ENCODE measurements around the gene CKAP2L.

The CKAP2L gene

DNA sequence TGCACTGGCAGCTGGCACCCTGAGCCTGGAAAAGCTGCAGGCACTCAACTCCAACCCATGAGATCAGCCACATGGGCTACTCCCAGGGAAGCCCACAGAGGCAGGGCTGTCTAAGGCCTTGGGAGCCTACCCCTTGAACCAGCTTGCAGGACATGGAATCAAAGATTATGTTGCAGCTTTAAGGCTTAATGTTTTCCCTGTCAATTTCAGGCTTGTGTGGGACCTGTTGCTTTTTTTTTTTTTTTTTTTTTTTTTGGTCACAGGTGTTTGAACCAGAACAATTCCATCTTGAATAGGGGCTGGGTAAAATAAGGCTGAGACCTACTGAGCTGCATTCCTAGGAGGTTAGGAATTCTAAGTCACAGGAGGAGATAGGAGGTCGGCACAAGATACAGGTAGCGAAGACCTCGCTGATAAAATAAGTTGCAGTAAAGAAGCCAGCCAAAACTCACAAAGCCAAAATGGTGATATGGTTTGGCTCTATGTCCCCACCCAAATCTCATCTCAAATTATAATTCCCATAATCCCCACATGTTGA is 27.4 kb upstream of the CKAP2L start:
- in situ Hi-C loops (cut with MboI; ENCODE audit: low sequenced_read_pairs): no loop called here

GRCh38 chr2:112791019-112791418 is 26.6 kb upstream of the CKAP2L start:
- in situ Hi-C loops (cut with MboI; ENCODE audit: low sequenced_read_pairs): no loop called here

- in situ Hi-C loops (cut with MboI; ENCODE audit: low sequenced_read_pairs): no loop called here
Observed at GRCh38 chr2:112790305-112790704, 25.9 kb upstream of the CKAP2L start.

DNA sequence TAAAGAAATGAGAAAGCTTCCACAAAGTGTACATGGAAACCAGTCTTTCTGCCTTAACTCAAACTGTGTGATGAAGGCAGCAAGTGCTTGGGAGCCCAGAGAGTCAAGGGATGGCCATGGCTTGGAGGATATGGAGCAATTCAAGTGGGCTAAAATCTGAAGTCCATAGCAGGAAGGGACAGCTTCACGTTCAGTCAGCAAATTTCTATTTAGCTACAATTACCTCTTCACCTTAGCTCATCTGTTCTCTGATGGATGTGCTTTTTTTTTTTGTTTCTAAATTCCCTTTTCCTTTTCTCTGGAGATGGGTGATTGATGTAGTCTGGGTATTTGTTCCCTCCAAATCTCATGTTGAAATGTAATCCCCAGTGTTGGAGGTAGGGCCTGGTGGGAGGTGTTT is 24.8 kb upstream of the CKAP2L start:
- in situ Hi-C loops (cut with MboI; ENCODE audit: low sequenced_read_pairs): no loop called here

- in situ Hi-C loops (cut with MboI; ENCODE audit: low sequenced_read_pairs): no loop called here
Observed at GRCh38 chr2:112788653-112789052, 24.2 kb upstream of the CKAP2L start.

DNA sequence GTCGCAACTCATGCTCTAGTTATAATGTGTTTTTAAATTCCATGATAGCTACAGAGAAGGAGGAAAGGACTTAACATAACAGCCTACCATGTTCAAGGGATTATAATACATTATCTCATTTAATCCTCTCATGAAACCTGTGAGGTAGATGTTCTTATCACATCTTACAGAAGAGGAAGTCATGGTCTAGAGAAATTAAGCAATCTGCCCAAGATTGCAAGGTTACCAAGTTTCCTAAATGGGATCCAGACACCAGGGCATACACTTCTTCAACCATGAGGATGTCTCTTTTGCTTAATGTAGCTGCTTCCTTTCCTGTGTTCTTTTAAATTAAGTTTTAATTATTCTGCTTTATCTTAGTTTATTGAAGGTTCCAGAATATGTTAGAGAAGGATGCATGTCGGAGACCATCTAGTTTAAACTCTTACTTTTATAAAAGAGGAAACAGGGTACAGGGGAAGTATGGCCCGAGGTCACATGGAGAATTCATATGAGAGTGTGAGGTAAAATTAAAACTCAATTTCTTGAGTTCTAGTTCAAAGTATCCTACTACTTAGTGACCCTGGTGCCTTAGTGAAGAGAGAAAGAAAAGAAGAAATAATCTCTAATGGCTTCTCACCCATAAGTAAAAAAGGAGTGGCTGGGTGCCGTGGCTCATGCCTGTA is 23.5 kb upstream of the CKAP2L start:
- in situ Hi-C loops (cut with MboI; ENCODE audit: low sequenced_read_pairs): no loop called here

DNA sequence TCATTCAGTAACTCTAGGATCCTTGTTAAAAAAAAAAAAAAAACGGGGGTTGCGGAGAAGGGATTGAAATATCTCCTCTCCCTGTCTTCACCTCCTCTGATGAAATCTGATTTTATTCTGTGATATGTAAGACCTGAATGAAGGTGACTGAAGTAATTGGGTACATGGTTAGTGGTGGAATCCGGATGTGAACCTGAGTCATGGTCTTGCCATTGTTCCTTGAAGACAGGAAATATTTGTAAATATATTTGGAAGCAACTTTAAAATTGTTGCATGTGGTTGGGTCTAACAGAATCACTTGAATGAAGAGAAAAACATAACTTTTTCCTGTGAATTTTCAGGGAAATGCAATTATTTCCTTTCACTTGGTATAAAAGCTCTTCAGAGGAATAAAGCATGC is 22.9 kb upstream of the CKAP2L start:
- in situ Hi-C loops (cut with MboI; ENCODE audit: low sequenced_read_pairs): no loop called here

DNA sequence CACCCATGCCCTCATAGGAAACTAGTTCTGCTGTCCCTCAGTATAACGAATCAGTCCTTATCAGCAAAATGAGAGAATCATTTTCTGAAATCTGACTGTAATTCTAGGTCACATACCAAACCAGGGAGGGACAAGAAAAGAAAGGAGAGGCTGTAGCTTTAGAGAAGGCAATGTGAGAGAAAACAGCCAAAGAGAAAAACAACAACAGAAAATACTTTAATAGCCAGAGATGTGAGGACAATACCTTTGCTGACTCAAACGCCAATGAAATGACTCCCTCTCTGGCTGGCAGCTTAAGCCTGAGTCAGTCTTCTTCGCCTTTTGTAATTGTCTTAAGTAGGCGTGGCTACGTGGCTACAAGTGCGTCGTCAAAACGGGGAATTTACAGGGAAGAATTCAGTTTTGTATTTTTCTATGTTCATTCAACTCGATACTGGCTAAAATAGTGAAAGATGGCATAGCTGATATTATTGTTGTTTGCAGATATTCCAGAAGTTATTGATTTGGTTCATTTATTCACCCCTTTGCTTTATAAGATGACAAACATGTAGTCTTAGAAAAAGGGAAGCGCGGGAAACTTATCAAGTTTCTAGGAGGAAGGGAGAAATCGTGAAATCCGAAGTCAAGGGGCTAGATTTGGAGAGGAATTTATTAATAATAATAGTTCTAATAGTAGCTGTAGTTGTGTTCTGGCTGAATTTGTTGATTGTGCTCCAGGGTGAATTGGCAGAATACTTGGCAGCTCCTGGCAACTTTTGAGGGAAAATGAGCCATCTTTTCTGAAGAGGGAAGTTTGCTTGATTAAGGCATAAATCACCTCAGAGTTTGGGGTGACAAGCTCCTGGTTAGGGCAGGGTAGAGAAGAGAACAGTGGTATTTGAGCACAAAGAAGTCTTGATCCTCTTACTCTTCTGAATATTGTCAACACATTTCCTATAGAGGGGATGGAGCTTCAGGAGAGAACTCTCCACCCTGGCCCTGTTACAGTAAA is 20.1 kb upstream of the CKAP2L start, which contains the start of gene IL1A:
Gene IL1A (minus strand): TSS at position 295 of the 991 bp plus-strand sequence. CDS start 723 bp downstream, outside the sequence.
- in situ Hi-C loops (cut with MboI; ENCODE audit: low sequenced_read_pairs): no loop called here

DNA sequence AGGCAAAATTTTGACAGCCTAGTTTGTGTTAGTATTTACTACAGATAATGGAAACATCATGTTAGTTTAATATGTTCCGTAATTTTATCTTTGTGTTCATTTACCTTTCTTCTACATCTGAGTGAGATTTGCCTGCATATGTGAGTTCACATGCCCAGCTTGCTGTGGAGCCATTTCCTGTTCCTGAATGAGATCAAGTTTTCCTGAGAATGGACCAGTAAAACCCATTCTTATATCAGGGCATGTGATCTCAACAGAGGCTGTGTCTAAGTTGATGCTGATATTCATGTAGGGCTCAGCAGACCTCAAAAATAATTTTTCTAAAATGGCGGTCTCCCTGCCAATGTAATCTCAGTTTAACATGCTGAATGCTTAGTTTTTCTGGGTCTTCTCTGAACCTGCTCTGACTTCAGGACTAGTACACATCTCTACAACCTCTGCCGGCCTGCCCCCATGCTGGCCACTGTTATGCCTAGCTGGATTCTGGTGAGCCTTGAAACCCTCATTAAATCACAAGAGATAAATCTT is 18.8 kb upstream of the CKAP2L start:
- in situ Hi-C loops (cut with MboI; ENCODE audit: low sequenced_read_pairs): no loop called here

GRCh38 chr2:112782234-112782799 is 17.9 kb upstream of the CKAP2L start:
- in situ Hi-C loops (cut with MboI; ENCODE audit: low sequenced_read_pairs): no loop called here

- in situ Hi-C loops (cut with MboI; ENCODE audit: low sequenced_read_pairs): no loop called here
Observed at GRCh38 chr2:112779598-112779997, 15.2 kb upstream of the CKAP2L start.

GRCh38 chr2:112777036-112777435 is 12.6 kb upstream of the CKAP2L start:
- in situ Hi-C loops (cut with MboI; ENCODE audit: low sequenced_read_pairs): no loop called here

DNA sequence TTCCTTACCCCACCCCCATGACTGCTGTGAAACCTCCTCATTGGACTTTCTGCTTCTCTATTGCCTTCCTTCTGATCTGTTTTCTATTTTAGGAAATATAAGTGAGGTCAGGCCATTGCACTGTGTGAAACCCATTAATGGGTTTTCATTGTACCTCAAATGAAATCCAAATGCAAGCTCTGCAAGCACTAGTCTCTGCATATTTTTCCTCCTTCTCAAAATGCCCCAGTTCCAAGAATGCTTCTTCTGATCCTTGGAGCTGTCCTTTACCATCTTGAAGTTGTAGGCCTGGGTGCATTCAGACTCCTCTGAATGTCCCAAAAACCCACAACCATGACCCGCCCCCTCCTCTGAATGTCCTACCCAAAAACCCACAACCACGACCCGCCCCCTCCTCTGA is 11.7 kb upstream of the CKAP2L start:
- in situ Hi-C loops (cut with MboI; ENCODE audit: low sequenced_read_pairs): no loop called here

- in situ Hi-C loops (cut with MboI; ENCODE audit: low sequenced_read_pairs): loop anchor here (25.0 kb wide), 1 partner anchor 113 kb away; no protein-coding TSS in a partner anchor
Observed at GRCh38 chr2:112774536-112775285, 10.3 kb upstream of the CKAP2L start.

DNA sequence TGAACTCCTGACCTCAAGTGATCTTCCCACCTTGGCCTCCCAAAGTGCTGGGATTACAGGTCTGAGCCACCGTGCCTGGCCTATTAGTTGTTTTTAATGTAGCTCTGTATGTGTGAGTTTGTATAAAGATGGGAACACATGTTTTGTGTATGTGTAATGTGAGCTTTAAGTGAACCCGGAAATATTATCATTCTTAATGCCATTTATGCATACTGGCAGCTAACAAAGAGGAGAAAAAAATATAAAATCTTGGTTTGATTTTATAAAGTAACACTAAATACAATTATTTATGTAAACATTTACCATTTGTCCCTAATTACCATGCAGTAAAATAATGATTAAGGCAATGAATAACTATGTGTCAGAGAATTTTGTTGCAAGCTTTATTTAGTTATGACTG is 9.1 kb upstream of the CKAP2L start:
- in situ Hi-C loops (cut with MboI; ENCODE audit: low sequenced_read_pairs): loop anchor here (25.0 kb wide), 1 partner anchor 114 kb away; no protein-coding TSS in a partner anchor

GRCh38 chr2:112772911-112773475 is 8.6 kb upstream of the CKAP2L start:
- in situ Hi-C loops (cut with MboI; ENCODE audit: low sequenced_read_pairs): loop anchor here (25.0 kb wide), 1 partner anchor 114 kb away; no protein-coding TSS in a partner anchor

- in situ Hi-C loops (cut with MboI; ENCODE audit: low sequenced_read_pairs): loop anchor here (25.0 kb wide), 1 partner anchor 115 kb away; no protein-coding TSS in a partner anchor
Observed at GRCh38 chr2:112772322-112772721, 7.9 kb upstream of the CKAP2L start.

- in situ Hi-C loops (cut with MboI; ENCODE audit: low sequenced_read_pairs): loop anchor here (25.0 kb wide), 1 partner anchor 119 kb away; no protein-coding TSS in a partner anchor
Observed at GRCh38 chr2:112768432-112768831, 4.0 kb upstream of the CKAP2L start.

DNA sequence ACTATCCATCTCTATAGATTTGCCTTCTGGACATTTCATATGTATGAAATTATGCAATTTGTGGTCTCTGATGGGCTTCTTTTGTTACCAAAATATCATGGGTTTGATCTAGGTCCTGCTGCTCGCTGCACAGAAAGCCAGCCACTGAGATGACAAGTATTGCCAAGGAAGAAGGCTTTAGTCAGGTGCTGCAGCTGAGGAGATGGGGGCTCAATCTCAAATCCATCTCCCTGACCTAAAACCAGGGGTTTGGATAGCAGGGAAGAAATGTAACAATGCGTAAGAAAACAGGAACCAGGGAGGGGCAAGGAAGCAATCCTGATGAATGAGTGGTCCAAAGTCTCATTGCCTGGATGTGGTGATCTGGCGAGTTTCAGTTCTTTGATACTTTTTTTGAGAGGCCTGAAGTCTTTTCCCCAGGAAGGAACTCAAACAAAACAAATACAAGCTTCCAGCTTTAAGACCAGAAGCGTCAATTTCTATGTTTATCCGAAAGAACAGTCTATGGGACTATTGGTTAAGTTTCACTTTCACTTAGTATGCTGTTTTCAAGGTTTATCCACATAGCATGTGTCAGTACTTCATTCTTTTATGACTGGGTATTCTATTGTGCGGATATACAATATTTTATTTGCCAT is 3.4 kb upstream of the CKAP2L start:
- in situ Hi-C loops (cut with MboI; ENCODE audit: low sequenced_read_pairs): loop anchor here (25.0 kb wide), 1 partner anchor 119 kb away; no protein-coding TSS in a partner anchor
